SH-SY5Y (cell line): ENCODE results near the gene DAAM1.

Experiments used
- GATA2 ChIP-seq: IDR thresholded peaks from 2 replicates; pipeline ENCODE4 v1.6.1; 2011; ENCODE audit warnings: mild to moderate bottlenecking, low read depth, low read length
- GATA3 ChIP-seq: IDR thresholded peaks from 2 replicates; pipeline ENCODE4 v1.6.1; 2011; ENCODE audit warnings: low read depth, mild to moderate bottlenecking, low read length, moderate library complexity

GRCh38 chr14:59160506-59160905, 28.0 kb upstream of the DAAM1 start:
- TF ChIP-seq GATA3: no peak
- no peak for TF ChIP-seq GATA2
